GM19193 (cell line): ENCODE results near the gene PDSS2.

Source experiments
- POLR2A ChIP-seq: IDR thresholded peaks from 4 replicates; pipeline ENCODE4 v1.6.1; 2011; ENCODE audit not compliant: insufficient read depth, insufficient read length; ENCODE audit errors: extremely low read depth

Gene PDSS2

GRCh38 chr6:107357031-107357430, 102.3 kb downstream of the PDSS2 start:
- no peak for TF ChIP-seq POLR2A

GRCh38 chr6:107355659-107356058, 103.7 kb downstream of the PDSS2 start:
- TF ChIP-seq POLR2A, result no peak

- no peak for TF ChIP-seq POLR2A
Observed at GRCh38 chr6:107354451-107354850, 104.9 kb downstream of the PDSS2 start.

- TF ChIP-seq POLR2A, result no peak
Observed at GRCh38 chr6:107353773-107354382, 105.5 kb downstream of the PDSS2 start.

- no peak for TF ChIP-seq POLR2A
Observed at GRCh38 chr6:107348224-107348623, 111.1 kb downstream of the PDSS2 start.

- no peak for TF ChIP-seq POLR2A
Observed at GRCh38 chr6:107345393-107345792, 114.0 kb downstream of the PDSS2 start.

- no peak for TF ChIP-seq POLR2A
Observed at GRCh38 chr6:107344981-107345380, 114.4 kb downstream of the PDSS2 start.

- TF ChIP-seq POLR2A, result no peak
Observed at GRCh38 chr6:107344383-107344782, 115.0 kb downstream of the PDSS2 start.

GRCh38 chr6:107342144-107342543, 117.2 kb downstream of the PDSS2 start:
- TF ChIP-seq POLR2A, result no peak

- no peak for TF ChIP-seq POLR2A
Observed at GRCh38 chr6:107340881-107341280, 118.5 kb downstream of the PDSS2 start.

GRCh38 chr6:107337191-107337741, 122.1 kb downstream of the PDSS2 start:
- TF ChIP-seq POLR2A, result no peak

- TF ChIP-seq POLR2A, result no peak
Observed at GRCh38 chr6:107334026-107334425, 125.3 kb downstream of the PDSS2 start.

- TF ChIP-seq POLR2A, result no peak
Observed at GRCh38 chr6:107333491-107333890, 125.9 kb downstream of the PDSS2 start.

GRCh38 chr6:107331409-107332386, 127.7 kb downstream of the PDSS2 start:
- no peak for TF ChIP-seq POLR2A

GRCh38 chr6:107330168-107330567, 129.2 kb downstream of the PDSS2 start:
- no peak for TF ChIP-seq POLR2A
